ENCODE data around the gene THOC6. TPM values are rescaled to one million over a fixed set of nuclear protein-coding genes. Genes with fewer than 3 reads are reported as not detected.

The THOC6 gene
- total and polyA plus RNA-seq, 2 experiments from 2014 or later, result 71.4 to 90.6 TPM

GRCh38 chr16:3062553-3062952, 38.7 kb downstream of the THOC6 start:
- Mint-ChIP-seq H3K36me3 (ENCODE audit: low read depth) (no peaks in the 10 kb centered on the region; the same call in 2 of the 3 replicates), H3K9me3 (no peaks in the 10 kb centered on the region), H3K27me3 (ENCODE audit: insufficient read depth, low read depth, poor library complexity) (peaks cover 28% of the 10 kb centered on the region), H3K4me1 (peaks cover 24% of the 10 kb centered on the region), H3K4me3 (no peak overlapping the region), H3K27ac (no peak overlapping the region)
- Histone ChIP-seq H3K36me3 (ENCODE audit: insufficient read depth) (no peaks in the 10 kb centered on the region), H3K27me3 (ENCODE audit: insufficient read depth) (peaks cover 4% of the 10 kb centered on the region; the same call in 1 of the 2 replicates), H3K4me1 (ENCODE audit: insufficient read depth) (peaks cover 14% of the 10 kb centered on the region), H3F3A (replicated peaks; ENCODE audit: low read depth) (peaks cover 12% of the 10 kb centered on the region), H4K20me1 (replicated peaks; ENCODE audit: insufficient read depth) (no peaks in the 10 kb centered on the region; the same call in 1 of the 2 replicates), H3K4me2 (no peak overlapping the region), H3K4me3 (no peak overlapping the region), H3K27ac (ENCODE audit: low read depth) (no peak overlapping the region), H2AFZ (no peak overlapping the region), H3K79me2 (replicated peaks; ENCODE audit: insufficient read depth) (no peaks in the 10 kb centered on the region; the same call in 1 of the 2 replicates), H3K9me2 (ENCODE audit: insufficient read depth) (no peaks in the 10 kb centered on the region)
- TF ChIP-seq EZH2 (IDR thresholded peaks at IDR 0.05; ENCODE audit: low read depth, unreplicated experiment) (no peak), CREB1 (CRISPR knock-in tag; IDR thresholded peaks at IDR 0.05; ENCODE audit: low read depth) (no peak), JUNB (IDR thresholded peaks at IDR 0.05; ENCODE audit: unreplicated experiment) (no peak), CTCF (conservative IDR thresholded peaks at IDR 0.05; ENCODE audit: low read depth in 2 of 2) (no peak), ZNF331 (CRISPR knock-in tag; IDR thresholded peaks at IDR 0.05; ENCODE audit: low read depth) (no peak), REST (IDR thresholded peaks at IDR 0.05; ENCODE audit: unreplicated experiment) (no peak), STAT1 (IDR thresholded peaks at IDR 0.05; ENCODE audit: unreplicated experiment) (no peak), NANOG (IDR thresholded peaks at IDR 0.05; ENCODE audit: borderline replicate concordance) (no peak), POLR2AphosphoS5 (IDR thresholded peaks at IDR 0.05; ENCODE audit: low read depth) (no peak), ETS1 (IDR thresholded peaks at IDR 0.05) (no peak), ZNF114 (CRISPR knock-in tag; IDR thresholded peaks at IDR 0.05) (no peak), ZNF462 (CRISPR knock-in tag; IDR thresholded peaks at IDR 0.05) (no peak), EZH2phosphoT487 (IDR thresholded peaks at IDR 0.05; ENCODE audit: unreplicated experiment) (no peak)
- no peak for ATAC-seq
- no peak for DNase-seq (ENCODE audit: low spot score)

Data from GM23338 (cell line).